SU-DHL-6 (cell line): ENCODE results near the gene CRIM1.

Source experiments
- H2AFZ ChIP-seq: fragments of 200-600 bp; sonication (generic); 2 replicates; pipeline ENCODE4 v1.6.1; 2014; ENCODE audit warnings: low read depth, mild to moderate bottlenecking, moderate library complexity, mixed read lengths, antibody characterized with exemption, low read length; ENCODE audit not compliant: severe bottlenecking
- H3F3A ChIP-seq: fragments of 200-600 bp; shearing (Covaris generic); 2 replicates; pipeline ENCODE4 v1.6.0; 2016; ENCODE audit warnings: antibody characterized with exemption, mild to moderate bottlenecking; ENCODE audit not compliant: insufficient read depth
- H3K27ac ChIP-seq: fragments of 200-600 bp; sonication (generic); 2 replicates; pipeline ENCODE4 v1.5.1; 2016; ENCODE audit warnings: low read depth, mild to moderate bottlenecking, low read length, moderate library complexity, mixed read lengths
- H3K27me3 ChIP-seq: fragments of 200-600 bp; sonication (generic), shearing (Covaris generic); 2 replicates; pipeline ENCODE4 v1.6.0; 2014; ENCODE audit warnings: mild to moderate bottlenecking, low read length
- H3K36me3 ChIP-seq: fragments of 200-600 bp; sonication (generic); 2 replicates; pipeline ENCODE4 v1.6.1; 2014; ENCODE audit warnings: mild to moderate bottlenecking, low read length, mixed read lengths
- H3K4me2 ChIP-seq: fragments of 300-600, 200-600 bp; shearing (Covaris generic), sonication (generic); 2 replicates; pipeline ENCODE4 v1.6.0; 2014; ENCODE audit warnings: low read length, low read depth, mild to moderate bottlenecking; ENCODE audit not compliant: poor library complexity, severe bottlenecking
- H3K4me3 ChIP-seq: fragments of 200-600 bp; sonication (generic); 2 replicates; pipeline ENCODE4 v1.5.1; 2014; ENCODE audit warnings: antibody characterized with exemption, low read length, mild to moderate bottlenecking, mixed read lengths; ENCODE audit not compliant: insufficient read depth, poor library complexity, severe bottlenecking
- H3K79me2 ChIP-seq: fragments of 200-600 bp; sonication (generic); 2 replicates; pipeline ENCODE4 v1.6.1; 2014; ENCODE audit warnings: mild to moderate bottlenecking, low read length, moderate library complexity; ENCODE audit not compliant: insufficient read depth
- H3K9ac ChIP-seq: fragments of 200-600 bp; sonication (generic); 2 replicates; pipeline ENCODE4 v1.7.0; 2014; ENCODE audit warnings: mild to moderate bottlenecking, low read length
- H3K9me2 ChIP-seq: fragments of 200-600 bp; sonication (generic); replicated peaks from 2 replicates; pipeline ENCODE4 v1.6.1; 2014; ENCODE audit warnings: low read length; ENCODE audit not compliant: insufficient read depth
- H3K9me3 ChIP-seq: fragments of 200-600 bp; sonication (generic); 2 replicates; pipeline ENCODE4 v1.6.1; 2014; ENCODE audit warnings: low read length, mixed read lengths; ENCODE audit not compliant: insufficient read depth
- H4K20me1 ChIP-seq: fragments of 200-600 bp; sonication (generic); 2 replicates; pipeline ENCODE4 v1.6.1; 2014; ENCODE audit warnings: low read depth, mild to moderate bottlenecking, antibody characterized with exemption, low read length, moderate library complexity, mixed read lengths
- CTCF ChIP-seq: fragments of 200-600 bp; sonication (generic); IDR thresholded peaks from one replicate; pipeline ENCODE4 v1.5.1; 2017; ENCODE audit warnings: antibody characterized with exemption, mild to moderate bottlenecking, low read length, moderate library complexity; ENCODE audit not compliant: insufficient read depth, poor library complexity, severe bottlenecking
- EZH2phosphoT487 ChIP-seq: fragments of 200-600 bp; sonication (generic), shearing (Covaris generic); conservative IDR thresholded peaks from 2 replicates; pipeline ENCODE4 v1.6.1; 2018; ENCODE audit warnings: mild to moderate bottlenecking, antibody characterized with exemption, low read length, moderate library complexity, mixed read lengths

The CRIM1 gene

DNA sequence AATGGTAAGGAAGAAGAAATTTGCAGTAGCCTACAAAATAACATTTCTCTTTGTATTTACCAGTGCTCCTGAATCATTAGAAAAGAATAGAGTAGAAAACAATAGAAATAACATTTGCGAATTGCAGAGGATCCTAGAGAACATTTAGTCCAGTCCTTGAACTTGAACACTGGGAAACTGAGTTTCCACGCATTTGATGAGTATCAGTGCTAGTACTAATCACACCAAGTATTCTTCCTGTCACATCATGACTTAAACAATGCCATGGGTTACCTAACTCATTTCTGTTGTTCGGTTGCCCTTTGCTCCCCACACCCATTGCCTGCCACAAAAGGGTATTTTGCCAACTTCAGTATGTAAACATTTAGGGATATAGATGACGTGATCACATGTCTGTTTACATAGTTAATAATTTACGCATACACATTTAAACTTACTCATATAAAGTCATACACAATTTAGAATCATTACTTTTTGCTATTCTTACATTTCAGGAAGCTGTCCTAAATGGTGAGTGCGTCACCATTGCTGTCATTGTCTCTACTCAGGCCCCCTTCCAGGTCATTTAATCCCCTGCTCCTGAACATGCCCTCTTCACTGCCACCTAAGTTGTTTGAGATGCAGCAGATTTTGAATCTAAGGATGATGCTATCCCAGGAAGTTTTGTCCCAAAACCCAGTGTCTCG, 42.3 kb downstream of the CRIM1 start:
- H2AFZ ChIP-seq: no peak overlapping the region
- no peaks in the 10 kb centered on the region for H4K20me1 ChIP-seq
- TF ChIP-seq EZH2phosphoT487 (no peak), CTCF (no peak)
- no peak overlapping the region for H3K27ac ChIP-seq
- no peak overlapping the region for H3K4me2 ChIP-seq
- H3K4me3 ChIP-seq: no peak overlapping the region
- H3K79me2 ChIP-seq: no peaks in the 10 kb centered on the region
- H3F3A ChIP-seq: no peaks in the 10 kb centered on the region
- no peaks in the 10 kb centered on the region for H3K9me3 ChIP-seq
- no peak overlapping the region for H3K9ac ChIP-seq
- no peaks in the 10 kb centered on the region for H3K9me2 ChIP-seq
- H3K27me3 ChIP-seq: no peaks in the 10 kb centered on the region
- H3K36me3 ChIP-seq: no peaks in the 10 kb centered on the region

GRCh38 chr2:36399050-36399449, 43.5 kb downstream of the CRIM1 start:
- no peak overlapping the region for H2AFZ ChIP-seq
- H4K20me1 ChIP-seq: no peaks in the 10 kb centered on the region
- H3K36me3 ChIP-seq: no peaks in the 10 kb centered on the region
- H3K9me3 ChIP-seq: no peaks in the 10 kb centered on the region
- no peaks in the 10 kb centered on the region for H3K79me2 ChIP-seq
- H3K9ac ChIP-seq: no peak overlapping the region
- H3K4me2 ChIP-seq: no peak overlapping the region
- no peaks in the 10 kb centered on the region for H3F3A ChIP-seq
- H3K9me2 ChIP-seq: no peaks in the 10 kb centered on the region
- TF ChIP-seq EZH2phosphoT487: no peak
- no peak for TF ChIP-seq CTCF
- H3K4me3 ChIP-seq: no peak overlapping the region
- H3K27ac ChIP-seq: no peak overlapping the region
- H3K27me3 ChIP-seq: no peaks in the 10 kb centered on the region

- Histone ChIP-seq H3K9ac (no peak overlapping the region), H3K4me2 (peak overlapping the region; percentile 60)
These were observed 48.2 kb downstream of the CRIM1 start for GRCh38 chr2:36403675-36404230.

More at GRCh38 chr2:36403675-36404230, 48.2 kb downstream of the CRIM1 start:
- Histone ChIP-seq H3K9me3 (no peaks in the 10 kb centered on the region), H3K27me3 (no peaks in the 10 kb centered on the region), H3K9me2 (no peaks in the 10 kb centered on the region), H2AFZ (no peak overlapping the region), H3K27ac (no peak overlapping the region), H4K20me1 (no peaks in the 10 kb centered on the region), H3F3A (no peaks in the 10 kb centered on the region), H3K79me2 (no peaks in the 10 kb centered on the region), H3K4me3 (no peak overlapping the region), H3K36me3 (no peaks in the 10 kb centered on the region)
- TF ChIP-seq EZH2phosphoT487 (no peak), CTCF (no peak)
